HepG2 (cell line): ENCODE results near the gene ZNF180. TPM values are rescaled to one million over a fixed set of nuclear protein-coding genes. Genes with fewer than 3 reads are reported as not detected.

Experiments used
- CHD2 ChIP-seq: IDR thresholded peaks from 2 replicates; pipeline ENCODE4 v1.6.1; 2011; ENCODE audit warnings: low read depth, low read length, improper control_type of control experiment
- KDM5B ChIP-seq: sonication (generic); formaldehyde crosslinking; IDR thresholded peaks from 2 replicates; pipeline ENCODE4 v1.4.0; 2020; ENCODE audit warnings: missing genetic modification reagents, mild to moderate bottlenecking, borderline replicate concordance
- PAXIP1 ChIP-seq: sonication (generic); formaldehyde crosslinking; conservative IDR thresholded peaks from 2 replicates; pipeline ENCODE4 v1.4.0; 2020; ENCODE audit warnings: mild to moderate bottlenecking, missing genetic modification reagents, moderate library complexity
- SMC3 ChIP-seq: IDR thresholded peaks from 2 replicates; pipeline ENCODE4 v1.6.1; 2011; ENCODE audit warnings: low read length, improper control_type of control experiment
- ZBTB4 ChIP-seq: sonication (generic); formaldehyde crosslinking; IDR thresholded peaks from 2 replicates; pipeline ENCODE4 v1.4.0; 2020; ENCODE audit warnings: missing genetic modification reagents, mild to moderate bottlenecking, borderline replicate concordance
- ZMAT3 ChIP-seq: sonication (generic); formaldehyde crosslinking; conservative IDR thresholded peaks from 2 replicates; pipeline ENCODE4 v1.7.0; 2021; ENCODE audit warnings: missing genetic modification reagents
- ZNF274 ChIP-seq: sonication (generic); formaldehyde crosslinking; IDR thresholded peaks from 2 replicates; pipeline ENCODE4 v1.5.1; 2020; ENCODE audit warnings: mild to moderate bottlenecking, missing genetic modification reagents
- ZNF281 ChIP-seq: sonication (generic); formaldehyde crosslinking; IDR thresholded peaks from 2 replicates; pipeline ENCODE4 v1.4.0; 2020; ENCODE audit warnings: missing genetic modification reagents, borderline replicate concordance
- ZNF770 ChIP-seq: sonication (generic); formaldehyde crosslinking; IDR thresholded peaks from 2 replicates; pipeline ENCODE4 v1.5.0; 2020; ENCODE audit warnings: mild to moderate bottlenecking, missing genetic modification reagents
- ZNF777 ChIP-seq: sonication (generic); formaldehyde crosslinking; IDR thresholded peaks from 2 replicates; pipeline ENCODE4 v1.4.0; 2020; ENCODE audit warnings: missing genetic modification reagents
- ZNF878 ChIP-seq: sonication (generic); formaldehyde crosslinking; IDR thresholded peaks from 2 replicates; pipeline ENCODE4 v1.8.1; 2023; ENCODE audit warnings: mild to moderate bottlenecking, missing genetic modification reagents, moderate library complexity
- polyA plus RNA-seq, 8 experiments: library from polyadenylated mRNA; depleted of rRNA in 3 of 8; stranded (reverse) in 7 of 8; unstranded in 1 of 8; fragments of >200 nt; fragmentation: Illumina TruSeq in 4 of 8; extraction: Trizol in 4 of 8; gene quantifications; 2 replicates each; pipeline versions ENCODE4 v1.2.1 to v1.2.3, GENCODE V29; 2011 to 2016; ENCODE audit warnings: low read depth in 4 of 8, missing spikeins in 1 of 8, mixed read lengths in 1 of 8; ENCODE audit not compliant: insufficient read depth in 1 of 8
- total RNA-seq, 5 experiments: library from RNA; depleted of rRNA; stranded (reverse); fragments of >200 nt; fragmentation: Illumina TruSeq; extraction: Trizol; gene quantifications; 2 replicates each; pipeline ENCODE4 v1.2.3, GENCODE V29; 2016; ENCODE audit warnings: low read depth in 1 of 5

Gene ZNF180
- total and polyA plus RNA-seq, 2 of the 13 experiments (the other 11 are each of a cell fraction or from before 2014, with no cell fraction given) = 0.92 to 9.3 TPM

- TF ChIP-seq ZBTB4 (CRISPR knock-in tag) (no peak), ZMAT3 (CRISPR knock-in tag) (no peak), ZNF281 (peak; percentile 56; the same call in 1 of the 2 replicates), CHD2 (no peak), PAXIP1 (CRISPR knock-in tag) (no peak), ZNF274 (CRISPR knock-in tag) (0 out of 2 replicates have a peak, but pooled peaks have one; percentile 36), KDM5B (CRISPR knock-in tag) (0 out of 2 replicates have a peak, but pooled peaks have one; percentile 31), ZNF777 (0 out of 2 replicates have a peak, but pooled peaks have one; percentile 21), SMC3 (peak; percentile 6; the same call in 1 of the 2 replicates), ZNF770 (CRISPR knock-in tag) (no peak), ZNF878 (no peak)
Measured at GRCh38 chr19:44512326-44513298, 12.3 kb upstream of the ZNF180 start (continued).
